Medulla oblongata (tissue), 1 donor: ENCODE data around the gene PACS2.
"Not testable (repeated sequence)": the region's sequence is repeated elsewhere in the genome, so short reads cannot be mapped to it uniquely, and the experiment has no call there.

Experiments
- DNase-seq: peaks from one replicate; pipeline ENCODE4 v3.0.0-alpha.2; 2015; ENCODE audit errors: extremely low spot score

The PACS2 gene

DNA sequence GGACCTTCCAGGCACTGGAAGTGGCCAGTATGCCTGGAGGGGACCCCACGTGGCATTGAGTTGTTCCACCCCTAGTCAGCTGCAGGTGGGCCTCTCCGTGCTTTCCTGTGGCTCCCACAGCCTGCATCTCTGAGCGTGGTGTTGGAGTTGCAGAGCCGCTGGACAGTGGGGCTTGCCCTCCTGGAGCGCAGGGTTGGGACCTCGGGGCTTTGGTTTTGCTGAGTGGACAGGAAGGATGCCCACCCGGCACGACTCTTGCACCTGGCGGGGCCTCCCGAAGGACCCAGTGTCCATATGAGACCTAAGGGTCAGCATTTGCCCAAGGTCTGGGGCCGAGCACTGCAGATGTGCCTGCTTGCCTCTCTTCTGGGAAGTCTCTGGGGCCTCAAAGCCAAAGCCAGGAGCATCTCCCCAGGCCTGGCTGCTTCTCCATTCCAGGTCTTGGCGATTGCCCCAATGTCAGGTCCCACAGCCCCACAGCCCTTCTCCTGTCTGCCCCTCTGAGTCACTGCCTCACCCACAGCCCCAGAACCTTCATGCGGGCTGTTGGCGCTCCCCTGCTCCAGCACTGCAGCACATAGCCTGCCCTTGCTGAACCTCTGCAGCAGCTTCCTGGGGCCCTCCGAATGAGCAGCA, 1.5 kb downstream of the PACS2 start:
- DNase-seq = no peak

- no peak for DNase-seq
Observed at GRCh38 chr14:105316577-105316941, 2.0 kb downstream of the PACS2 start.

GRCh38 chr14:105316968-105317510, 2.5 kb downstream of the PACS2 start:
- no peak for DNase-seq

- DNase-seq = peak; percentile 81
Observed at GRCh38 chr14:105317546-105317945, 3.0 kb downstream of the PACS2 start.

GRCh38 chr14:105322791-105323556, 8.4 kb downstream of the PACS2 start:
- no peak for DNase-seq

DNA sequence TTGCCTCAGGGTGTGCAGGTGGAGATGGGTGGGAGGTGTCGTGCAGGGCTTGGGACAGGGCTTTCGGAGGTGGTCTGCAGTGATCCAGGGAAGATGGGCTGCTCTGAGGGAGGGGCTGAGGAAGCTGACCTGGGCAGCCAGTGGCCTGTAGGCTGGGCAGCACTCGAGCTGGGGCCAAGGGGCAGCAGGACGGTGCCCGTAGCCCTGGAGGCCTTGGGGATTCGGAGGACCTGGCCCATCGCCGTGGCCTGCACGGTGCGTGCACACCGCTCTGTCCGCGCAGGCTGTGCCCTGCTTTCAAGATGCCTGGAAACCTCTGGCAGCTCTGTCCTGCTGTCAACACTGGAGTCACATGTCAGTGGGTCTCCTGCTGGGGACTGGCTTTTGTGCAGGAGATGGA, 9.1 kb downstream of the PACS2 start:
- no peak for DNase-seq

DNA sequence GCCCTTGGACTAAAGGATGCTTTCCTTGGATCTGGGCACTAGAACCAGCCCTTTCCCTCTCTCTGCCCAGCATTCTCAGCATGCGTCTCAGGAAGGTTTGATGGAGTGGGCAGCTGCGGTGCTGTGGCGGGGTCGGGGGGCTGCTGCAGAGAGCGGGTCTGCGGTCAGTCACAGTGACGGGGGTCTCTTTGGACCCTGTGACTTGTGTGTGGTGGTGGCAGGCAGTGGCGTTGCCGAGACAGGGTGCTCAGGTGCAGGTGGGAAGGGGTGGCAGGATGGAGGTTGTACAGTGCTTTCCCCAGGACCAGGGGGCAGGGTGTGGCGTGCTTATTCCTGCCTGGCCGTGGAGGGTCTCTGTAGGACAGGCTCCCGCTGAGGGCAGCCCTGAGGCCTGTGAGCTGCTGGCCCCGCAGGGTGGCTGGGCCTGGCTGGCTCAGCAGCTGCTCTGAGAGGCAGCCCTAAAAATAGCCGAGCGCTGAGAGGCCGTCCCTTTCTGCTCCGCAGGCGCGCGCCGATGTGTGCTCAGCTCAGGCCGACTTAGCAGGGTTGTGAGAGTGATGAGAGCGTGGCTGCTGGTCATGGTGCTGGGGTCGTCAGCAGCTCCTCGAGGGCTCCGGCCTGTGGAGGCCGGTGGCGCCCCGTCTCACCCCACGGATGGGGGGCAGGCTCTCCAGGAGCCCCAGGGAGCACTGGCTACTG, 9.7 kb downstream of the PACS2 start:
- DNase-seq = no peak

GRCh38 chr14:105324871-105325270, 10.3 kb downstream of the PACS2 start:
- no peak for DNase-seq

DNA sequence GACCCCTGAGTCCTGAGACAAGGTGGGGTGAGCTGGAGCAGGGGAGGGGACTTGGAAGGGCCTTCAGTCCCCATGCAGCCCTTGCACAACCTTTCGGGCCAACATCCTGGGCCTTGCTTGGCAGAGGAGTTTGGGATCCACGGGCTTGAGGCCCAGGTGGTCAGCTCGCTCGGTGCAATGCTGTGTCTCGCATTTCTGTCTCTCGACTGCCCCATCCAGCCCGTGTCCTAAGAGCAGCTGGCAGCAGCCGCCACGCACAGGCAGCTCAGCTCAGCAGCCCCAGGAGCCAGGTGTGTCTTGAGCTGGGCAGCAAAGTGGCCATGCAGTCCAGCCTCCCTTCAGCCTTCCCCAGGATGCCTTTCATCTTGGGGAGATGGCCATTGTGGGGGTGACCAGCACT, 10.8 kb downstream of the PACS2 start:
- DNase-seq = no peak

DNA sequence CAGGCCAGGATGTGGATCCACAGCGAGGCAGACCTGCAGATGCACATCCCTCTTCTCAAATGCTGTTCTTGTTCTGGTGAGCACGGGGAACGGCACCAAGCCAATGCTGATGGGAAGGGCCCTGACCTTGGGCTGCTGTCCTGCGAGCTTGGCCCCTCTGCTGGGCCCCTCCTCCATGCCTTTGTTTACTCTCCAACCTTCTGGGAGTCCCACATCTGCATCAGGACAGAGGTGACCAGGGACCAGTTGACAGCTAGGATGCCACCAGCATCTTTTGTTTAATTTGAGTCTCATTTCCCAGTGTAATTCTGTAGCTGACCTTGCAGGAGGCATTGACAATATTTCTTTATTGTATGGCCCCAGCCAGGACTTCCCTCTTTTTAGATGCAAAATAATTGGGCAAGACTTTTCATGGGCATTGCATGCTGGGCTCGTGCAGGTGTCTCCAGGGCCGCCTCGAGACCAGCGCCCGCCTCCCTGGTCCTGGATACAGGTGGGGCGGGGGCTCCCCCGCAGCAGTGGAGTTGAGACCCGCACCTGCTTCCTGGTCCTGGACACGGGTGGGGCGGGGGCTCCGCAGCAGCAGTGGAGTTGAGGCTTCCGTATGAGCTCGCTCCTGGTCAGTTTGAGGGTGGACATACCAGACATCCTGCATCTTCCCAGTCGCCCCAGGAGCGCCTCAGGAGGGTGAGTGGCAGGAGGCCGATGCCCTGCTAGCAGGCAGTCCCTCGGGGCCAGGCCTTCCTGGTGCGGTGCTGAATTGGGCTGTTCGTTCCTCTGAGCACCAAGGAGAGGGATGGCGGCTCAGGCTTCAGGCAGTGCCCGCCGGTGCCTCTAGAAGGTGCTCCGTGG, 11.4 kb downstream of the PACS2 start:
- no peak for DNase-seq

GRCh38 chr14:105326568-105326867, 12.0 kb downstream of the PACS2 start:
- no peak for DNase-seq

DNA sequence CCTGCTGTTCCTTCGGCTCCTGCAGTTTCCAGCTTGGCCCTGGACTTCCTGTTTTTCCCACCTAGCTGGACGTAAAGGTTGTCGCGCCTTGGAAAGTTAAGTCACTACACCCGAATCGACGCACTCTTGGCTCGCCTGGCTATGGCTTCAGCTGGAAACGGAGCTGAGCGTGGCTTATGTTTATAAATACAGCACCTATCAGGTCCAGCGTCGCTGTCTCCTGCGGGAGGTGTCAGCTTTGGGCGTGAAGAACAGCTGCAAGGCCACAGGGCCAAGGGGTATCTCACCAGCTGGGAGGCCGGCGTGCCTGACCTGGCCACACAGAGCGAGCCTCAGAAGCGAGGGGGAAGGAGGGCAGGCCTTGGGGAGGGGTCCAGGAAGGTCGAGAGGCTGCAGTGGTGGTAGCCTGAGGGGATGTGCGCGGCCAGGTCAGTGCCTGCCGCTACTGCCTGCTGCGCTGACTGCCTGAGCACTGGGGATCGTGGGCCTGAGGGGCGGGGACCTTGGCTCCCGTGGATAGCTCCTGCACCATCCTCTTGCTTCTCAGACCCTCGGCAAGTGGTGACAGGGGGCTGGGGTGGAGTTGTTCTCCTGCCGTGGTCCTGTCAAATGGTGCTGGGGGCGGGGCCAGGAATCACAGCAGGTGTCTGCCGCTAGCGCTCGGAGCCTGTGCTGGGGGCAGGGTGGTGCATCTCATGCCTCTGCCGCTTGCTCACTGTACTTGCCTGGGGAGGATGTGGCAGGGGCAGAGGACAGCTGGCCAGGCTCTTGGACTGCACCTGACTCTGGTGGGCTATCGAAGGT, 12.5 kb downstream of the PACS2 start:
- DNase-seq = no peak

DNA sequence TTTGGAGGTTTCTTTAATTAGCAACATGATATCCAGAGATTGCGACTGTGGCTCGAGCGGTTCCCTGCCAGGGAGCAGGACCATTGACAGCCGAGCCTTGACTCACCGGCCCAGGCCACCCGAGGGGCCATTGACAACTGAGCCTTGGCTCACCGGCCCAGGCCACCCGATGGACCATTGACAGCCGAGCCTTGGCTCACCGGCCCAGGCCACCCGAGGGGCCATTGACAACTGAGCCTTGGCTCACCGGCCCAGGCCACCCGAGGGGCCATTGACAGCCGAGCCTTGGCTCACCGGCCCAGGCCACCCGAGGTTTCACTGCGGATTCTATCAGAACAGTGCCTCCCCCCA, 13.1 kb downstream of the PACS2 start:
- not testable (repeated sequence) for DNase-seq

DNA sequence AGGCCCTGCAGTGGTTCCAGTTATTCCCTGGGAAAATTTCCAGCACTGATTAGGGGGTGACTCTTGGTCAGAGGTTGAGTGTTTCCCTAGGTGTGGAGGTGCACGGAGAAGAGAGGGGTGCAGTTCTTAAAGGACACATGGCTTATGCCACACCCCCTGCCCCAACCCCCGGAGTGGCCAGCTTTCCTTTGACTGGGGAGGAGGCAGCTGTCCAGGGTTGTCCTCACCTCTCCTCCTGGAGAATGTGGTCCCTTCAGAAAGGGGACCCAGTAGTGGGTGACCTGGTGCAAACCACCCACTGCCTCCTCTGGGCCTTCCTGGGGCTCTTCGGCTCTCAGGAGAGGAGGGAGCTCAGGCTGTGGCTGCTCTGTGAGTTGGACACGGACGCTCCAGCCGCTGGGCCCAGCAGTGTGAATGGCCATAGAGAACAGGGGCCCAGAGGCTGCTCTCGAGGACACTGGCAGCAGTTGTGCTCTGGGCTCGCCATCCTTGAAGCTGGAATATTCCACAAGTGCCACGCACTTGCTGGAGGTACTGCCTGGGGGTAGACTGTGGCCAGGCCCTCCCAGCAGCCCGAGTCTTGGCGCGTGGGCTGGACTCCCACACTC, 13.6 kb downstream of the PACS2 start:
- DNase-seq = no peak

- no peak for DNase-seq
Observed at GRCh38 chr14:105328678-105329390, 14.3 kb downstream of the PACS2 start.

- no peak for DNase-seq
Observed at GRCh38 chr14:105329411-105330150, 15.0 kb downstream of the PACS2 start.

DNA sequence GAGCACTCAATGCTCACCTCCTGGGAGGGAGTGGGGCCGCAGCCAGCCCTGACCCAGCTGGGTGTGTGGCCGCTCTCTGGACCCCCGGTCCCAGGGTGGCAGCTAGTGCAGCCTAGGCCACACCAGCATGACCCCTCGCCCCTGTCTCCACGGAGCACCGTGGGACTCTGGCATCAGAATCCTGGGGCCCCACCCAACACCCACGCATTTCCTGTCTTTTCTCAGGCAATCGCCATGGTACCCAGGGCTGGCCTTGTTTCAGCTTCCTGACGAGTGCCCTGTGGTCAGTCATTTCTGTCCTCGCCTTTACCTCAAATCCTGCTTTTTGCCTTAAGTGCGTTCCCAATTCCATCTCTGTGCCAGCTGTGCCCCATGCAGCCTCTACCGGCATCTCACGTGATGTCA, 15.9 kb downstream of the PACS2 start:
- no peak for DNase-seq

- no peak for DNase-seq
Observed at GRCh38 chr14:105331575-105332349, 17.2 kb downstream of the PACS2 start.
